Islet precursor cell (in vitro differentiated cells): Measurements from ENCODE around the gene ACSL5.
A peak's percentile ranks its signal among the peaks of the same experiment; 100 is the strongest.
"Not testable (repeated sequence)": the region's sequence is repeated elsewhere in the genome, so short reads cannot be mapped to it uniquely, and the experiment has no call there.

ENCODE experiments used
- DNase-seq: peaks from one replicate; pipeline ENCODE4 v3.0.0-alpha.2; 2018

The ACSL5 gene

GRCh38 chr10:112421731-112422130, 47.8 kb downstream of the ACSL5 start:
- DNase-seq: no peak

- DNase-seq: no peak
These were observed 50.7 kb downstream of the ACSL5 start for GRCh38 chr10:112424651-112425050.

DNA sequence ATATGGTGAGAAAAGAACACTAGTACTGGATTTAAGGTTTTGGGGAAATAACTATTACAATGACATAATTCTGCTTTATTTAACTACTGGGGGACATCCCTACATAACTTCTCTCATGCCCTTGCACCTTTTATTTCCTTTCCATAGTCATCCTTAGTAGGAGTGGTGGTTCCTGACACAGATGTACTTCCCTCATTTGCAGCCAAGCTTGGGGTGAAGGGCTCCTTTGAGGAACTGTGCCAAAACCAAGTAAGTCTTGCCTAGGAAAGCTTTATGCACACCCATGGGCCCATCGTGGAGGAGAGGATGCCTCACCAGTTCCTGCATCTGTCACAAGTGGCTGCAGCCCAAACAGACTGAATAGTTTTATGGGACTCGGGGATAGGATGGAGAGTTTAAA, 52.2 kb downstream of the ACSL5 start:
- no peak for DNase-seq

DNA sequence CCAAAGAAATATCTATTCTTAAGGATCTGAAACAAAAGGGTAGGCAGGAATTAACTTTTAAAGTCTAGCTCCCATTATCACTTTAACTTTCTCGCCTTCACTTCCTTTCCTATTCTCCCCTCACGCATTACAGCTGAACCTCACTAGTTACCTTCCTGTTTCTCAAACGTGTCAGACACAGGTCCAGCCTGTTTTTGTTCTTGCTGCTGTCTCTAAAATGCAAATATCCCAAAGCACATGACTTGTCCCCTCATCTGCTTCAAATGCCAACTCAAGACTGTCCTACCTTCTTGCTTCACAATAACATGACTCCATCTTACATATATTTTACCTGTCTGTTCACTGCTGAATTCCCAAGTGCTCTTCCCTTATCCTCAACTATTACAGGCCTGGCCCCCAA, 55.2 kb downstream of the ACSL5 start:
- DNase-seq: no peak

GRCh38 chr10:112429654-112430230, 55.8 kb downstream of the ACSL5 start:
- no peak for DNase-seq

GRCh38 chr10:112433136-112433535, 59.2 kb downstream of the ACSL5 start:
- DNase-seq: no peak

- no peak for DNase-seq
These were observed 61.2 kb downstream of the ACSL5 start for GRCh38 chr10:112434988-112435619.

GRCh38 chr10:112438356-112438755, 64.4 kb downstream of the ACSL5 start:
- no peak for DNase-seq

- DNase-seq: no peak
These were observed 67.6 kb downstream of the ACSL5 start for GRCh38 chr10:112441520-112441919.

DNA sequence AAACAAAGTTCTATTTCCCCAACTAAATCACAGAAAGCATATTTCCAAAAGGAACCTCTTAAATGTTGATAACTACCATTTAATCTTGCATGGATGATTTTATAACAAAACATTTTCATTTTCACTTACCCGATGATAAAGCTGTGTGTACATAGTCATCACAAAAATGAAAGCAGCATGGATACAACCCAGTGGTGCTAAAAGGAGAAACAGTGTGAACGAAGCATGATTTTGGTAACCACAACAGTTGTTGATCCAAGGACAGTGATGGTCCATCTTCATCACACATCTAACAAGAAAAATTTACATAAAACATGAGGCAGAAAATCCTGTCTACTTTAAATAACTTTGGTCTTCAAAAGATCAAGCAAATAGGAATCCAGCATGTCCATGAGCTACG, 68.1 kb downstream of the ACSL5 start:
- no peak for DNase-seq

- DNase-seq: no peak
These were observed 72.3 kb downstream of the ACSL5 start for GRCh38 chr10:112446055-112446854.

- DNase-seq: peak; percentile 93
These were observed 73.1 kb downstream of the ACSL5 start, which contains the start of the genes VTI1A and ZDHHC6 for GRCh38 chr10:112446855-112447619. Gene VTI1A (plus strand): TSS chr10:112447215. CDS start chr10:112447374, 159 bp downstream. Gene ZDHHC6 (minus strand): TSS chr10:112446914. CDS start chr10:112445436, 1,478 bp downstream.

DNA sequence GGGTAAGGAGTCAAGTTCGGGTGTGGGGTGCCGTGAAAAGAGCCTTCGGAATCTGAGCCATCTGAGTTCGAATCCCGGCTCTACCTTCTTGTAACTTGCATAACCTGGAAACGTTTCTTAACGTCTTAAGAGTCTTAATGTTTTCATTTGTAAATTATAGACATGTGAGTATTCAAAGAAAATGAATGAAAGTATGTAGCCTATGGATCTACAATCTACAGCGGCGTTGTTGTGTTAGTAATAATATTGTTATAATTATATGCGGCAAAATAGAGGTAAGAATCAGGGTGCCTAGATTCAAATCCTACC, 73.7 kb downstream of the ACSL5 start:
- DNase-seq: no peak

DNA sequence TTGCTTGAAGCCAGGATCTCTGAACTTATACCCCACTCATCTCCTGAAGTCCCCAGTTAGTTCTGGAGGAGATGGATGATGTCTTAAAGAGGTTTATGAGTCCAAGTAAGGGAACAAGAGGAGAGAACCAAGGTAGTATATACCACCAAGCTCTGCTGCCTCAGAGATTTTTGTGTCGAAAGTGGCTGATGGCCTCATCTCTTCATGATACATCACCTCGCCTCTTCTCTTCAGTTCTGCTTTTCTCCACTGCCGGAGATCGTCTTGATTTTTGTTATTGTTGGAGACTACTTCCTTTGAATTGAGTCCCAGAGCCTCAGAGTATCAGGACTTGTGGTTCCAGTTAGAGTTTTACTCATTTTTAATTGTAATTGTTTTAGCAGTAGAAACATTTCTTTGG, 75.0 kb downstream of the ACSL5 start:
- no peak for DNase-seq

DNA sequence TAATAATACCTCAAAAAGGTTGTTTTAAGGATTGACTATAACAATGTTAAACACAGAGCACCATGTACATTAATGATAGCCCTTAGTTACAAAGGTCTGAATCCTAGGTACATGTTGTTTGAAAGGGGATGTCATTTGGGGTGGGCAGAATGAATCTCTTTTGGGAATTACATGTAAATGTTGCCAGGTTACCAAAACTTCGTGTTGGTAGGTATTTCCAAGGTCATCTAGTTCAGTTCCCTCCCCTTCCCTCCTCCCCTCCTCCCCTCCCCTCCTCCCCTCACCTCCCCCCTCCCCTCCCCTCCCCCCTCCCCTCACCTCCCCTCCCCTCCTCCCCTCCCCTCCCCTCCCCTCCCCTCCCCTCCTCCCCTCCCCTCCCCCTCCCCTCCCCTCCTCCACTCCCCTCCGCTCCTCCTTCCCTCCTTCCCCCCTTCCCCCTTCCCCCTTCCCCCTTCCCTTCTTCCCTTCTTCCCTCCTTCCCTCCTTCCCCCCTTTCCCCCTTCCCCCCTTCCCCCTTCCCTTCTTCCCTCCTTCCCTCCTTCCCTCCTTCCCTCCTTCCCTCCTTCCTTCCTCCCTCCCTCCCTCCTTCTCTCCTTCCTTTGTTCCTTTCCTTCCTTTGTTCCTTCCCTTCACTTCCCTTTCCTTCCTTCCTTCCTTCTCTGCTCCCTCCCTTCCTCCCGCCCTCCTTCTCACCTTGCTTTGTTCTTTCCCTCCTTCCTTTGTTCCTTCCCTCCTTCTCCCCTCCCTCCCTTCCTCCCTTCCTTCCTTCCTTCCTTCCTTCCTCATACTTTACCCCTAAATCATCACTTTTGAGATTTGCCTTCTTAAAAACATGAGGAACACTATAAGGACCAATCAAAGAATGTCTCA, 81.2 kb downstream of the ACSL5 start:
- DNase-seq: no peak

DNA sequence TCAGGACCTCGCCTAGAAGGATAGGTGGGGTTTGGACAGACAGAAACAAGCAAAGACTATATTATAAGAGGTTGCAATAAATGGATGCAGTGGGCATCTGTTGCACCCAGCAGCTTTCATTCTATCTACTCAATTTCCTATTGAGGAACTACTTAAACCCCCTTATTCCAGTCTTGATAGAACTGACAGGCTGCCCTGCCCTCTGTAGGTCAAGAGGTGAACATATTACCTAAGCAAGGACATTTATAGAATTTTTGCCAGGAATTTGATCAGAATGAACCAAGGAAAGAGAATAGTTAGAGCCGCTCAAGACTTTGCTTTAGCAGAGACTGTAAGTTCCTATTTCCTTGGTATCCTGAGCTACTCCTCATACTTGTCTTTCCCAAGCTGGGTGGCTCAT, 82.6 kb downstream of the ACSL5 start:
- DNase-seq: no peak

- no peak for DNase-seq
These were observed 86.5 kb downstream of the ACSL5 start for GRCh38 chr10:112460366-112460765.

DNA sequence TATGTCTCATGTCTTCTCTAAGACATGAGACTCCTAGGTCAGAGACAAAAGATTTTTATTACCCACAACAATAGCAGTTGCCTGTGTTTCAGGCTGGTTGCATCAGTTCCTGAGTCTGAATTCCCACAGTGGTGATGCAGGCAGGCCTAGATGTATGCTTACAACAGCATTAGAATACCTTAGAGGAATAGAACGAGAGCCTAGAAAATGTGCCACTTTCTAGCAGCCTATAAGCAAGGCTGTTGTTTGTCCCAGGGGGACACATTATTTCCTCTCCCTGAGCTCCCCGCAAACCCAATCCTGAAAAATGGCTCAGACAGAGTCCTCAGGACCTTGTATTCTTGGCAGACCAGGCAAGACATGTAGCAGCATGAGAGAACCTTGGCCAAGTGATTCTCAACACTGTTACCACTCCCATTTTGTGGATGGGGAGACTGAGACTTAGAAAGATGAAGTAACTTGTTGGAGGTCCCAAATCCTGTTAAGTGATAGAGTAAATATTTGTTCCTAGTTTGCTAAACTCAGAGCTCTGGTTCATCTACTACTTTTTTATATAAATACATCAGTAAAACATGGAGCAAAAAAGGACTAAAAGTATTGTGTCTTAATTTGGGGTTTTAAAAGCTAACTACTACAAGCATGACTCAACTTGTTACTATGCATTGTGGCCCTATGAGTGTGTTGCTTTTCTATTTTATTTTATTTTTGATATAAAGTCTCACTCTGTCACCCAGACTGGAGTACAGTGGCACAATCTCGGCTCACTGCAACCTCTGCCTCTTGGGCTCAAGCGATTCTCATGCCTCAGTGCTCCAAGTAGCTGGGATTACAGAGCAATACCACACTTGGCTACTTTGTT, 87.3 kb downstream of the ACSL5 start:
- peak; percentile 71 for DNase-seq

GRCh38 chr10:112464074-112464473, 90.2 kb downstream of the ACSL5 start:
- DNase-seq: not testable (repeated sequence)

- DNase-seq: no peak
These were observed 91.5 kb downstream of the ACSL5 start for GRCh38 chr10:112465299-112465883.

DNA sequence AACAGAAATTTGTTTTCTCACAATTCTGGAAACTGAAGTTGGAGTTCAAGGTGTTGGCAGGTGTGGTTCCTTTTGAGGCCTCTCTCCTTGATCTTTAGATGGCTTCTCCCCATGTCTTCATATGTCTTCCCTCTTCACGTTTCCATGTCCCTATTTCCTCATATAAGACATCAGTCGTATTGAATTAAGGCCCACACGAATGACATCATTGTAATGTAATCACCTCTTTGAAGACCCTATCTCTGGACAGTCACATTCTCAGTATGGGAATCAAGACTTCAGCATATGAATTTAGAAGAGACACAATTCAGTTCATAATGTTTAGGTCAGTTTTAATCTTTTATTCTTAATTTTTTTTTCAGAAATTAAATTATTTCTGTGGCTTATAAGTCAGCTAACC, 92.9 kb downstream of the ACSL5 start:
- DNase-seq: no peak
